SW 1271 (cell line): ENCODE measurements around the gene CDKN2B-AS1.

ENCODE experiments used
- DNase-seq, 2 experiments: peaks; one replicate each; lab custom pipeline; 2025; lab: John Stamatoyannopoulos, UW

The CDKN2B-AS1 gene

GRCh38 chr9:22005702-22006606 lies 11.4 kb downstream of the CDKN2B-AS1 start:
- DNase-seq = no peak

GRCh38 chr9:22008384-22008716 lies 13.8 kb downstream of the CDKN2B-AS1 start:
- DNase-seq = no peak

GRCh38 chr9:22008717-22009505 lies 14.3 kb downstream of the CDKN2B-AS1 start, which contains the start of gene CDKN2B:
Gene CDKN2B, minus strand, starts transcription at chr9:22009305. Its CDS starts 352 bp downstream, at chr9:22008953.
- DNase-seq = no peak

- DNase-seq = no peak
Observed at GRCh38 chr9:22009506-22009867, 14.9 kb downstream of the CDKN2B-AS1 start.

- DNase-seq = no peak
Observed at GRCh38 chr9:22010866-22011625, 16.5 kb downstream of the CDKN2B-AS1 start.

GRCh38 chr9:22022396-22022795 lies 27.8 kb downstream of the CDKN2B-AS1 start:
- no peak for DNase-seq

- no peak for DNase-seq
Observed at GRCh38 chr9:22026696-22027095, 32.1 kb downstream of the CDKN2B-AS1 start.

- DNase-seq = no peak
Observed at GRCh38 chr9:22028394-22028793, 33.8 kb downstream of the CDKN2B-AS1 start.

- DNase-seq = no peak
Observed at GRCh38 chr9:22029231-22029630, 34.6 kb downstream of the CDKN2B-AS1 start.

GRCh38 chr9:22030101-22030598 lies 35.6 kb downstream of the CDKN2B-AS1 start:
- no peak for DNase-seq

GRCh38 chr9:22031655-22032411 lies 37.2 kb downstream of the CDKN2B-AS1 start:
- DNase-seq = no peak

GRCh38 chr9:22033012-22033630 lies 38.5 kb downstream of the CDKN2B-AS1 start:
- no peak for DNase-seq

- no peak for DNase-seq
Observed at GRCh38 chr9:22035591-22036011, 41.0 kb downstream of the CDKN2B-AS1 start.

- no peak for DNase-seq
Observed at GRCh38 chr9:22036866-22037626, 42.5 kb downstream of the CDKN2B-AS1 start.

- no peak for DNase-seq
Observed at GRCh38 chr9:22037954-22038690, 43.5 kb downstream of the CDKN2B-AS1 start.

- DNase-seq = no peak
Observed at GRCh38 chr9:22039258-22039657, 44.7 kb downstream of the CDKN2B-AS1 start.

- no peak for DNase-seq
Observed at GRCh38 chr9:22040760-22041159, 46.2 kb downstream of the CDKN2B-AS1 start.

GRCh38 chr9:22041344-22041743 lies 46.8 kb downstream of the CDKN2B-AS1 start:
- DNase-seq = no peak

GRCh38 chr9:22041775-22042174 lies 47.2 kb downstream of the CDKN2B-AS1 start:
- no peak for DNase-seq
